HCT116 (cell line): Measurements from ENCODE around the gene CFAP119. TPM values are rescaled to one million over a fixed set of nuclear protein-coding genes. Genes with fewer than 3 reads are reported as not detected.

Experiments
- ATAC-seq: fragments of 200-7000 bp; cut with Tn5 transposase; 2 replicates; pipeline ENCODE4 v1.9.1; 2020; ENCODE audit warnings: mild to moderate bottlenecking, moderate library complexity
- BruUV-seq: library from RNA; stranded (reverse); fragments of 400-500 nt; replicated peaks from 2 replicates; lab custom pipeline; 2021; lab: Mats Ljungman, UMichigan
- CTCF ChIA-PET: fragments of 300-600 bp; sonication (Branson Sonifier 250); formaldehyde crosslinking; loops from one replicate; lab custom pipeline; 2021; ENCODE audit warnings: antibody characterized with exemption; lab: Charles Lee
- POLR2A ChIA-PET: fragments of 300-600, 350-600 bp; sonication (Branson Sonifier 250); formaldehyde crosslinking; loops from one replicate; lab custom pipeline; 2021; ENCODE audit warnings: antibody characterized with exemption; lab: Charles Lee
- RAD21 ChIA-PET, 2 experiments: fragments of 300-600 bp; sonication (Branson Sonifier 250); formaldehyde crosslinking; loops; one replicate each; lab custom pipeline; 2023; ENCODE audit warnings: low total read pairs in 2 of 2; ENCODE audit not compliant: uncharacterized antibody in 2 of 2, unreplicated experiment in 2 of 2, low non-redundant PET in 1 of 2; lab: Charles Lee
- DNase-seq: peaks from one replicate; pipeline ENCODE4 v3.0.0-alpha.2; 2010; ENCODE audit warnings: low read depth, low spot score
- H2AFZ ChIP-seq: fragments of 200-600 bp; shearing (Covaris generic), sonication (generic); 2 replicates; pipeline ENCODE4 v1.6.1; 2017; ENCODE audit warnings: low read depth, mixed run types, mixed read lengths, antibody characterized with exemption, low read length; ENCODE audit not compliant: poor library complexity, severe bottlenecking
- H3K27ac ChIP-seq: 2 replicates; pipeline ENCODE4 v1.5.1; 2012; ENCODE audit warnings: low read depth, low read length
- H3K27me3 ChIP-seq: fragments of 200-600 bp; sonication (generic); 2 replicates; pipeline ENCODE4 v1.6.1; 2016; ENCODE audit warnings: mixed run types, low read length, mixed read lengths; ENCODE audit not compliant: insufficient read depth
- H3K36me3 ChIP-seq, 2 experiments: fragments of 200-500 bp in 1 of 2; fragments of 200-600 bp in 1 of 2; sonication (Bioruptor generic) in 1 of 2; sonication (generic) in 1 of 2; 2 replicates each; pipeline versions ENCODE4 v1.5.1 to v1.6.1; 2014 to 2016; ENCODE audit warnings: low read length in 2 of 2, inconsistent platforms in 1 of 2, mixed read lengths in 1 of 2, mixed run types in 1 of 2; ENCODE audit not compliant: insufficient read depth in 2 of 2, control insufficient read depth in 1 of 2
- H3K4me1 ChIP-seq, 2 experiments: fragments of 200-600 bp in 1 of 2; sonication (generic) in 1 of 2; 2 replicates each; pipeline versions ENCODE4 v1.5.1 to v1.6.1; 2012 to 2017; ENCODE audit warnings: low read length in 2 of 2, inconsistent platforms in 1 of 2, mild to moderate bottlenecking in 1 of 2, mixed read lengths in 1 of 2, mixed run types in 1 of 2, moderate library complexity in 1 of 2; ENCODE audit not compliant: insufficient read depth in 2 of 2, control insufficient read depth in 1 of 2
- H3K4me2 ChIP-seq: fragments of 200-600 bp; sonication (generic); 2 replicates; pipeline ENCODE4 v1.6.1; 2017; ENCODE audit warnings: mixed run types, low read length, mixed read lengths
- H3K4me3 ChIP-seq, 2 experiments: fragments of 200-600 bp in 1 of 2; sonication (generic) in 1 of 2; replicated peaks in 1 of 2; 2 replicates each; pipeline ENCODE4 v1.5.1; 2011 to 2016; ENCODE audit warnings: low read length in 2 of 2, control low read depth in 1 of 2, low read depth in 1 of 2, mild to moderate bottlenecking in 1 of 2, mixed read lengths in 1 of 2, mixed run types in 1 of 2
- H3K79me2 ChIP-seq: fragments of 200-600 bp; sonication (generic); 2 replicates; pipeline ENCODE4 v1.6.1; 2017; ENCODE audit warnings: mild to moderate bottlenecking, mixed run types, low read length, moderate library complexity, mixed read lengths; ENCODE audit not compliant: insufficient read depth
- H3K9ac ChIP-seq: fragments of 200-600 bp; sonication (generic); 2 replicates; pipeline ENCODE4 v1.6.1; 2016; ENCODE audit warnings: low read length, mixed read lengths
- H3K9me2 ChIP-seq: fragments of 200-600 bp; sonication (generic), shearing (Covaris generic); 2 replicates; pipeline ENCODE4 v1.6.1; 2017; ENCODE audit warnings: mixed run types, mild to moderate bottlenecking, moderate library complexity; ENCODE audit not compliant: insufficient read depth
- H3K9me3 ChIP-seq, 2 experiments: fragments of 200-500 bp in 1 of 2; fragments of 200-600 bp in 1 of 2; sonication (Bioruptor generic) in 1 of 2; sonication (generic) in 1 of 2; 2 replicates each; pipeline ENCODE4 v1.6.1; 2014 to 2017; ENCODE audit warnings: low read length in 2 of 2, mixed read lengths in 2 of 2, inconsistent platforms in 1 of 2, low read depth in 1 of 2, mild to moderate bottlenecking in 1 of 2, mixed run types in 1 of 2, moderate library complexity in 1 of 2; ENCODE audit not compliant: control insufficient read depth in 1 of 2, insufficient read depth in 1 of 2
- H4K20me1 ChIP-seq: fragments of 200-600 bp; sonication (generic), shearing (Covaris generic); 2 replicates; pipeline ENCODE4 v1.6.1; 2017; ENCODE audit warnings: mixed run types, mild to moderate bottlenecking, moderate library complexity; ENCODE audit not compliant: insufficient read depth
- CTCF ChIP-seq, 3 experiments: fragments of 200-600 bp in 1 of 3; sonication (generic) in 1 of 3; IDR thresholded peaks in 2 of 3; conservative IDR thresholded peaks in 1 of 3; 2 replicates each; pipeline ENCODE4 v1.5.1; 2012 to 2017; ENCODE audit warnings: low read depth in 2 of 3, low read length in 2 of 3, antibody characterized with exemption in 1 of 3, borderline replicate concordance in 1 of 3, control low read depth in 1 of 3, mild to moderate bottlenecking in 1 of 3, mixed read lengths in 1 of 3, mixed run types in 1 of 3, moderate library complexity in 1 of 3; ENCODE audit not compliant: insufficient read depth in 1 of 3
- EZH2phosphoT487 ChIP-seq: fragments of 200-600 bp; IDR thresholded peaks from 2 replicates; pipeline ENCODE4 v1.6.1; 2018; ENCODE audit warnings: antibody characterized with exemption, borderline replicate concordance
- MAX ChIP-seq: IDR thresholded peaks from 2 replicates; pipeline ENCODE4 v1.6.1; 2012
- POLR2A ChIP-seq: IDR thresholded peaks from 2 replicates; pipeline ENCODE4 v1.7.0; 2011; ENCODE audit warnings: borderline replicate concordance; ENCODE audit not compliant: insufficient read depth, insufficient read length; ENCODE audit errors: extremely low read depth
- REST ChIP-seq: IDR thresholded peaks from 2 replicates; pipeline ENCODE4 v1.6.1; 2012; ENCODE audit warnings: low read depth
- SIN3A ChIP-seq: IDR thresholded peaks from 2 replicates; pipeline ENCODE4 v1.6.1; 2012; ENCODE audit warnings: low read depth
- SRF ChIP-seq: IDR thresholded peaks from 2 replicates; pipeline ENCODE4 v1.6.1; 2012; ENCODE audit warnings: low read depth
- TCF7L2 ChIP-seq: IDR thresholded peaks from 2 replicates; pipeline ENCODE4 v1.7.0; 2011; ENCODE audit warnings: borderline replicate concordance, inconsistent platforms; ENCODE audit not compliant: insufficient read depth, insufficient read length; ENCODE audit errors: extremely low read depth
- intact Hi-C: fragments of 100-400 bp; cut with micrococcal nuclease; formaldehyde crosslinking; loops from 2 replicates; pipeline ENCODE4 v1.10.0; 2022
- total RNA-seq: library from RNA; stranded (reverse); gene quantifications from one replicate; pipeline ENCODE4 v1.2.1, GENCODE V29; 2021; ENCODE audit not compliant: unreplicated experiment

The CFAP119 gene
- total RNA-seq, 1 experiment from 2014 or later: 12.6 TPM

DNA sequence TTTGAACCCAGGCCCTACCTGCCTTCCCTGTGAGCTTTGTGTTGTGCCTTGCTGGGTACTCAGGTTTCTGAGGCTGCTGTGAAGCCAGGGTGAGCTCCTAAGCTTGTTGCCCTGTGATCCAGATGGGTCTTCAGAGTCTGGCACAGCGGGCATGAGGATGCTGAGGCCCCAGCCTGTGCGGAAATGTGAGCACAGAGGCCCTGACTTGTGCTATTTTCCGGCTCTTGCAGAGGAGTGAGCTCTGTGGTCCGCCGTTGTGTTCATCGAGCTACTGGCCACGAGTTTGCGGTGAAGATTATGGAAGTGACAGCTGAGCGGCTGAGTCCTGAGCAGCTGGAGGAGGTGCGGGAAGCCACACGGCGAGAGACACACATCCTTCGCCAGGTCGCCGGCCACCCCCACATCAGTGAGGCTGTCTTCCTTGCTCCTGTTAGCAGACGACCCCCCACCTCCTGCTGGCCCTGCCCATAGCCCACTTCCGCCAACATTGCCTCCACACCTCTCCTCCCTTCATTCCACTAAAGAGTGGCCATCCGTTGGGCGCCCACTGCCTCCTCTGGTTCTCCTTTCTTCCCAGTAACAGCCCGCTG, 10.9 kb downstream of the CFAP119 start:
- peaks cover 8 to 15% of the 10 kb centered on the region in 2 experiments; a peak in 3 of 4 replicates for H3K4me1 ChIP-seq
- H3K9me3 ChIP-seq: no peaks in the 10 kb centered on the region
- H3K27me3 ChIP-seq: no peaks in the 10 kb centered on the region
- no peaks in the 10 kb centered on the region for H4K20me1 ChIP-seq
- ChIA-PET CTCF (no interaction called here), RAD21 (no interaction called here), POLR2A (no interaction called here)
- H3K36me3 ChIP-seq: peaks cover 10 to 19% of the 10 kb centered on the region in 2 experiments; a peak in 3 of 4 replicates
- H3K79me2 ChIP-seq: peaks cover 19% of the 10 kb centered on the region
- ATAC-seq (no peak), DNase-seq (no peak)
- H3K9me2 ChIP-seq: no peaks in the 10 kb centered on the region
- no peak overlapping the region for H3K27ac ChIP-seq
- BruUV-seq: no TSS peak
- H3K9ac ChIP-seq: no peak overlapping the region
- TF ChIP-seq TCF7L2: no peak
- H3K4me3 ChIP-seq: no peak overlapping the region
- intact Hi-C loops: no loop called here
- no peak overlapping the region for H2AFZ ChIP-seq
- no peak overlapping the region for H3K4me2 ChIP-seq

GRCh38 chr16:30750201-30750600, 11.7 kb downstream of the CFAP119 start:
- peaks cover 10 to 20% of the 10 kb centered on the region in 2 experiments; a peak in 3 of 4 replicates for H3K36me3 ChIP-seq
- BruUV-seq: no TSS peak
- DNase-seq (no peak), ATAC-seq (no peak)
- no peaks in the 10 kb centered on the region for H3K9me3 ChIP-seq
- peaks cover 19% of the 10 kb centered on the region for H3K79me2 ChIP-seq
- no peaks in the 10 kb centered on the region for H3K9me2 ChIP-seq
- no peak overlapping the region for H3K4me3 ChIP-seq
- H3K4me2 ChIP-seq: no peak overlapping the region
- TF ChIP-seq SIN3A (no peak), SRF (no peak), REST (no peak), EZH2phosphoT487 (no peak), POLR2A (no peak), CTCF (IDR thresholded peaks at IDR 0.05 in 2 of 3, conservative IDR thresholded peaks at IDR 0.05 in 1 of 3; ENCODE audit: borderline replicate concordance in 1 of 3, insufficient read depth in 1 of 3, low read depth in 2 of 3, low read length in 2 of 3) (no peak), MAX (no peak)
- H2AFZ ChIP-seq: no peak overlapping the region
- no peaks in the 10 kb centered on the region for H3K27me3 ChIP-seq
- intact Hi-C loops: no loop called here
- CTCF ChIA-PET: no interaction called here
- peaks cover 8 to 15% of the 10 kb centered on the region in 2 experiments; a peak in 3 of 4 replicates for H3K4me1 ChIP-seq
- H3K27ac ChIP-seq: no peak overlapping the region
- no peak overlapping the region for H3K9ac ChIP-seq
- H4K20me1 ChIP-seq: no peaks in the 10 kb centered on the region
- RAD21 ChIA-PET: no interaction called here
- POLR2A ChIA-PET: no interaction called here
